Forelimb muscle (tissue), 1 donor: Measurements from ENCODE around the gene GAS7. TPM values are rescaled to one million over a fixed set of nuclear protein-coding genes. Genes with fewer than 3 reads are reported as not detected.

Source experiments
- DNase-seq: peaks from one replicate; pipeline ENCODE4 v3.0.0-alpha.2; 2013; ENCODE audit warnings: low read depth
- polyA plus RNA-seq: library from polyadenylated mRNA; unstranded; fragments of 120-200 nt; gene quantifications from one replicate; pipeline ENCODE4 v1.2.1, GENCODE V29; 2013; ENCODE audit not compliant: insufficient read length

The GAS7 gene
- polyA plus RNA-seq, 1 donor, result 57.9 TPM

GRCh38 chr17:10171581-10171981 is 26.8 kb downstream of the GAS7 start:
- no peak for DNase-seq

GRCh38 chr17:10171122-10171571 is 27.3 kb downstream of the GAS7 start:
- DNase-seq, result no peak

- no peak for DNase-seq
Measured at GRCh38 chr17:10170233-10170632, 28.2 kb downstream of the GAS7 start.

GRCh38 chr17:10169290-10169689 is 29.1 kb downstream of the GAS7 start:
- DNase-seq, result no peak

GRCh38 chr17:10166176-10166935 is 32.0 kb downstream of the GAS7 start:
- no peak for DNase-seq

GRCh38 chr17:10162096-10162495 is 36.3 kb downstream of the GAS7 start:
- no peak for DNase-seq

GRCh38 chr17:10161386-10161785 is 37.0 kb downstream of the GAS7 start:
- DNase-seq, result no peak

- DNase-seq, result no peak
Measured at GRCh38 chr17:10156948-10157607, 41.3 kb downstream of the GAS7 start.

- DNase-seq, result no peak
Measured at GRCh38 chr17:10156599-10156947, 41.8 kb downstream of the GAS7 start.

- no peak for DNase-seq
Measured at GRCh38 chr17:10156077-10156435, 42.4 kb downstream of the GAS7 start.

GRCh38 chr17:10155371-10156076 is 42.9 kb downstream of the GAS7 start:
- no peak for DNase-seq

GRCh38 chr17:10151667-10152496 is 46.5 kb downstream of the GAS7 start:
- DNase-seq, result no peak

GRCh38 chr17:10149573-10150399 is 48.6 kb downstream of the GAS7 start:
- no peak for DNase-seq

GRCh38 chr17:10147761-10148415 is 50.5 kb downstream of the GAS7 start:
- no peak for DNase-seq

GRCh38 chr17:10147040-10147439 is 51.4 kb downstream of the GAS7 start:
- no peak for DNase-seq

- DNase-seq, result no peak
Measured at GRCh38 chr17:10144982-10145381, 53.4 kb downstream of the GAS7 start.

- DNase-seq, result no peak
Measured at GRCh38 chr17:10144456-10144855, 54.0 kb downstream of the GAS7 start.

GRCh38 chr17:10141436-10141835 is 57.0 kb downstream of the GAS7 start:
- DNase-seq, result no peak

GRCh38 chr17:10139577-10139976 is 58.8 kb downstream of the GAS7 start:
- DNase-seq, result no peak

- DNase-seq, result no peak
Measured at GRCh38 chr17:10136258-10136981, 62.0 kb downstream of the GAS7 start.
